Measurements from ENCODE around the gene FAM227A.
A peak's percentile ranks its signal among the peaks of the same experiment; 100 is the strongest.

The FAM227A gene

DNA sequence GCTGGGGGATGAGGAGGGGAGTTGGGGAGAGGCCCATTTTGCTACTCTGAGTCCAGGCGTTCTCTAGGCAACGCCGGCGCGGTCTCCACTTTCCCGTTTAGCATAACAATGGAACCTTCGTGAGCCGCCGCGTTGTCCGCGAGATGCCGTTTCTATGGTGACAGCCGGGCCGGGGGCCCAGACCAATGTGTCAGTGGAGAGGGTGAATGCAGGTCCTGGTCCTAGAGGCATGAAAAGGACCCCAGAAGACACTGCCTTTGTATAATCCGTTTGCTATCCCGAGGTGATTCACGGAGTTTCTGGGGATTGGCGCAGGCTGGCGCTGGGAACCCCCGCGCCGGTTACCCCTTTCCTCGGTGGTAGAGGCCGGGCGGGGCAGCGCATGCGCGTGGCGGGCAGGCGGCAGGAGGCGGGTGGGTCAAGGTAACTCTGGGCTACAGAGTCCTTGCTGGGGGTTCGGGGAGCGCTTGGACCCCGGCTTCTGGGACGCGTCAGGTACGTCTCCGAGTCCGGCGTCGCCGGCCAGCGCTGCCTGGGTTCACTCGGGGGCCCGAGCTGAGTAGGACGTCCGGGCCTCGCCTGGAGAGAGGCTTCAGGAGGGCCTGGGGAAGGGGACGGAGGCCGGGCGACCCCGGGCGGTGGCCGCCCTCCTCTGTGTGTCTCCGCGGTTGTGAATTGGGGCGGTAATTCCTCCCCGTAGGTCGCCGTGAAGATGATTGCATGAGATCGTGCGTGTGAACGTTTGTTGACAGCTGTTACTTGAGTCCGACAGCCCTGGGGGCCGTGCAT lies at the start of gene FAM227A, which contains the start of gene CBY1:
TSS of gene FAM227A (minus strand) at position 137 of the 789 bp plus-strand sequence. CDS start 6,224 bp downstream, outside the sequence.
TSS of gene CBY1 (plus strand) at position 383 of the 789 bp plus-strand sequence. CDS start 11,417 bp downstream, outside the sequence.
- DNase-seq (ENCODE audit: low read depth), result peak; percentile 46

DNA sequence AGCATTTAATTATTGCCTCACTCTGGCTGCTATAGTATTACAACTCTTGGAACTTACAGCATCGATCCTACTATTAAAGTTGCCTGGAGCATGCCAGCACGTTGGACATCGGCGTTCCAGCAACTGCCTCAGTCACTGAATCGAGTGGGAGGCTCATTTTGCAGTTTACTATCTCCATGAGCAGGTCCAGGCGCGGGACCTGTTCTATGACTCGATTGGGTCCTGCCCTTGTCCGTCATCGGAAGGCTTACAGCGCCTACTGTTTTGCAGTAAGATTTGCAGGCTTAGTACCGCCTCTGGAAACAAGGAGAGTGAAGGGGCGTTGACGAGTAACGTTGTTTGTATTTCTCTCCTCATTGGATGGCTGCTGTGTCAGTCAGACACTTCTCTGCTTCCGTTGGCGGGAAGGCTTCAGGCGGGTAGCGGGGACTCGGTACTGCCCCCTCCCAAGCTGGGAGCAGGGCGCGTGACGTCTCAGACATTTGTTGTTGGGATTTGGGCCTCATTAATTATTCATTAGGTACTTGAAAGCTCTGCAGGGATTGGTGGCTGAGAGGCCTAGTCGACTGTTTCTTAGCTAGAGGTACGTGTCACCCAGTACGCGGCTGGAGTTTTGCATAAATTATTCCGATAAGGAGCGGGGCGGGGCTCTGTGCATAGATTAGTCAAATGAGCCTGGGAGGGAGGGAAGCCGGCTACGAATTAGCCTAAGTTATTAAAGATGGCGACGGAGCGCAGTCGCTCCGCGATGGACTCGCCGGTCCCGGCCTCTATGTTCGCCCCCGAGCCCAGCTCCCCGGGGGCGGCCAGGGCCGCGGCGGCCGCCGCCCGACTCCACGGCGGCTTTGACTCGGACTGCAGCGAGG lies 49.3 kb upstream of the FAM227A start, which contains the start of gene GTPBP1:
TSS of gene GTPBP1 (plus strand) at position 710 of the 866 bp plus-strand sequence. CDS start at position 722, 12 bp downstream.
- peak; percentile 100 for DNase-seq (ENCODE audit: low read depth)

DNA sequence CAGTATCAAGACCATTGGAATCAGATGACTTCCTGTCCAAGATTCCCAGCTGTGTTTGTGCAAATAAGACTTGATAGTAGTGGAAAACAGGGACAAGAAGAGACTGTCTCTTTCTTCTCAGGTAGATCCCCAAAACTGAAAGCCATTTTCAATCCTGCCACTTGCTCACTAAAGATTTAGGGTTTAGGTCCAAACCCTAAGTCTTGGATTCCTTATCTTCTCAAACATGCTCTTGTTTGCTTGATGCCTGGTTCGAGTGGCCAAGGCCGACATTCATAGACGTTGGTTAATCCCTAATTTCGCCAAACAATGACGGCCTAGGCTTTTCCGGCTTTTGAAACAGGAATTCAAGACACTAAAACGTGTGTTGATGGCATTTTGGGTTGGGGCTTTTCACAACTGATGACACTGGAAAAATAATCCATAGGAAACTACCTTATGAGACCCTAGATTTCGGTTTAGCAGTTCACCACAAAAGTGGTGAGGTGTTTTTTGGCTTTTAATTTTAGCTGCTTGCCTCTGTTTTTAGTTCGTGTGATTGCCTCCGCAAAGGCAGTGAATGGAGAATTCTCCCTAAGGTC lies 48.6 kb upstream of the FAM227A start:
- DNase-seq (ENCODE audit: low read depth), result no peak

DNA sequence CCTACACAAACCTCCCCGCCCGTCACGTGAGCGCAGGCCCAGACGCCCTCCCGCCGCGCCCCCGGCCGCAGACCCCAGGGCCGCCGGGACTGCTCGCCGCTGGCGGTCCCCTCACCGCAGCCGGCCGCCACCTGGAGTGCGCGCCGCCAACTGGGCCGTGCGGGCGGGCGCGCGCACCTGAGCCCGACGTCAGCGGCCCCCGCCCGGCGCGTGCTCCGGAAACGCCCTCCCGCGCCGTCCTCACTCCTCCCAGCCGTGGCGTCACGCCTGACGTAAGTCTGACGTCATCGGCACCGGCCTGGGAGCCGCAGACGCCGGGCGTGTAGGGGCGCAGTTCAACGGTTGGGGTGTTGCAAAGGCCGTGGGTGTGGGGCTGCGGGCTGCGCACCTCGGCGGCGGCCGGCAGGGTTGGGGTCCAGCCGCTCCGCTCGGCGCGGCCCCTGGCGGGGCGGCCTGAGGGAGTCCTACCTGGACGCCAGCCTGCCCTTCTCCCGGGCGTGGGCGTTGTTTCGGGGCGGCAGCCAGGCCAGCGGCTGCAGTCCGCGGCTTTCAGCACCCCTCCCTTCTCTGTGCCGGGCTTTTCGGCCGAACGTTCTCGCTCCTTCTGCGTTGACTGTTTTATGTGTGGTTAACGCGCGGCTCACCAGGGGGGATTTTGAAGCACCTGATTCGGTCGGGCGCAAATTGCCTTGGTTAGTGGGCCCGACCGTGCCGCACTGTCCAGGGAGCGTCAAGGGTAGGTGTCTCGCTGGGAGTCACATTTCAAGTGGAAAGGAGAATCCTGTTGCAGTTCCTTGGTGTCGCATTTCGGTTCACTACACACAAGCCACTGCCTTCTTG lies 44.8 kb upstream of the FAM227A start, which contains the start of gene JOSD1:
TSS of gene JOSD1 (minus strand) at position 155 of the 840 bp plus-strand sequence. CDS start 956 bp downstream, outside the sequence.
- peak; percentile 92 for DNase-seq (ENCODE audit: low read depth)

DNA sequence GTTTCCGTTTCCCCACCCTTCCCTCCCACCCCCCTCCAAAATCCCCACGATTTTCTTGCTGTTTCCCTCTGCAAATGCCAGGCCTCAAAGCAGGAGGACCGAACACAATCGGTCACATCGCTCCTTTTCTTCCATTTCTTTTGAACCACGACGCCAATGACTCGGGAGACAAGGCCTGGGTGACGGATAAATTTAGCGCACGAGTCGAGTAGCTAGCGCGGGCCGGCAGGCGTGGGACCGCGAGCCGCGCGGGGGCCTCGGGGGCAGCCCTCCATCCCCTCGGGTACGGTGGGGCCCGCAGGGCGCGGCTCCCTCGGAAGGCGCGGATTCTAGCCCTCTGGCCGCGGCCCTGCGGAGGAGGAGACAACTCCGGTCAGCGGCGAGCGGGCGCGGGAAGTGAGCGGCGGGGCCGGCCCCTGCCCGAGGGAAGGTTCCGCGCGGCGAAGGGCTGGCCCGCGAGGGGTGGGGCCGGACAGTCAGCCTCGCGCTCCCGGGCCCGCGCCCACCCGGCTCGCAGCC lies 44.1 kb upstream of the FAM227A start:
- no peak for DNase-seq (ENCODE audit: low read depth)

DNA sequence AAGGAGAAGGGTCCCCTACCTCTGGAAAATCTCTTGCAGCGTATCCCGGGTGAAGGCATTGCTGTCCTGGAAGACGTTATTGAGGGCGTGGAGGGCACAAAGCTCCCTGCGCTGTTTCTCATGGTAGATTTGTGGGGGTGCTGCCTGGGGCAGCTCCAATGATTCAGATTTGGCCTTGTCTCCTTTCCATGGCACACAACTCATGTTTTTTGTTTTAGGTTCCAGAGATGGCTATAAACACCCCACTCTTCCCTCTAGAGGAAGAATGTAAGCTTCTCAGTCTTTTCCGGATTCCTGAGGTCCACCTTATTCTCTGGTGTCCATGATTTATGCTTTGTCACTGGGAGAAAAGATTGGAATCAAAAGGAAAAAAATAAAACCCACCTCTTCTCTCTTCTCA lies 43.6 kb upstream of the FAM227A start:
- DNase-seq (ENCODE audit: low read depth), result no peak

DNA sequence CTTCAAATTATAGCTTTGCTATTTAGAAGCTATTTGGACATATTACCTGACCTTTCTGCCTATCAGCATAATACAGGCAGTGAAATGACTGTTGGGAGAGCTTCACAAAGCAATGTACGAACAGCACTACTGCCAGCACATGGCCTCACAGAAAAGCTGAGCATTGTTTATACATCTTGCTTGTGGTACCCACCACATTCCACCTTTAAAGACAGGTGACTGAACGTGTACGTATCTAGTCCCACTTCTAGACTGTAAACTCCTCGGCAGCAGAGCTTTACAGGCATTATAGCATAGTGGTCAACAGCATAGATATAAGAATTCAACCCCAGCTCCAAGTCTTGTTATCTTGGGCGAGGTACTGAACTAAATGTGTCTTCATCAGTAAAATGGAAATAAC lies 43.0 kb upstream of the FAM227A start:
- no peak for DNase-seq (ENCODE audit: low read depth)

DNA sequence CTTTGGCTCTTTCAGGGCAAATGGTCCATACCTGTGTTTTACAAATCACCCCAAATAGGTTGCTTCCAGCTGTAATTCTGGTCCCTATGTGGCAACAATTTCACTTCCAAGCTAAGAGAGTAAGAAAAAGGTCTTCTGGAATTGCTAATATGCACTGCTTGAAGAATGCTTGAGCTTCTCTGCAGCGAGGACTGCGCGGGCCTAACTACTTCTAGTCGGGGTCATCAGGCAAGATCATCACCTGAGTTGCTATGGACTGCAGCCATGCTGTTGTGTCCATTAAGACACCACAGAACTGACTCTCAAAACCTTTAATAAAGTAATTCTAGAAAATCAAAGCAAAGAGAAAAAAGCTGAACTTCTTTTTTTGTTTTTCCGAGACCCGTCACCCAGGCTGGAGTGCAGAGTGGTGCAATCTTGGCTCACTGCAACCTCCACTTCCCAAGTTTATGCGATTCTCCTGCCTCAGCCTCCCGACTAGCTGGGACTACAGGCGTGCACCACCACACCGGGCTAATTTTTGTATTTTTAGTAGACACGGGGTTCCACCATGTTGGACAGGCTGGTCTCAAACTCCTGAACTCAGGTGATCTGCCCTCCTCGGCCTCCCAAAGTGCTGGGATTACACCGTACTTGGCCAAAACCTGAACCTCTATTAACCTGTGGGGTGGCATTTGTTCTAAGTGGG lies 42.4 kb upstream of the FAM227A start:
- DNase-seq (ENCODE audit: low read depth), result no peak

DNA sequence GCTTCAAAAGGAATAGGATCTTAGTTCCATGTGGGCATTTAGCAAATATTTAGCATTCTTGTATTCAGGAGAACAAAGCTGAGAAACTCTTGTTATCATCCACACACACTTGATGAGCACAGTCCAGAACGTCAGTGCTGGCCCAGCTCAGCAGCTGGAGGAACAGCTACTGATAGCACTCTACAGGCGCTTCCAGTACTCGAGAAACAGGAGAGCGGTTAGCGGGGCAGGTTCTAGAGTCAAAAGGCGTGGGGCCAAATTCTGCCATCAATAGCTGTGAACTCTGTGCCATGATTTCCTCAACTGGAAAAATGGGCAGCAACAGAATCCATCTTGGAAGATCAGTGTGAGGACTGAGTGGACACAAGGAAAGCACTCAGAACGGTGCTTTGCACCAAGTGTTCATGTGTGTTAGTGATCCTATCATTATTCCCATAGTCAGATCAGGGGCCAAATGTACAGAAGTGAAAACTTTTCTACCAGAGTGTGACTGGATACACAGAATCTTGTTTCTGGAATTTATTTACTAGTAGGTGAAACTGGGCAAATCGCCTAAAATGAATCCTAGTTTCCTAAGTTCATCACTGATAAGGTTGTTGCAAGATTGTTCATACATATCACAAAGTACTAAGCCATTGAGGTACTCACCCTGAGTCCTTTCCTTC lies 41.4 kb upstream of the FAM227A start:
- DNase-seq (ENCODE audit: low read depth), result no peak

DNA sequence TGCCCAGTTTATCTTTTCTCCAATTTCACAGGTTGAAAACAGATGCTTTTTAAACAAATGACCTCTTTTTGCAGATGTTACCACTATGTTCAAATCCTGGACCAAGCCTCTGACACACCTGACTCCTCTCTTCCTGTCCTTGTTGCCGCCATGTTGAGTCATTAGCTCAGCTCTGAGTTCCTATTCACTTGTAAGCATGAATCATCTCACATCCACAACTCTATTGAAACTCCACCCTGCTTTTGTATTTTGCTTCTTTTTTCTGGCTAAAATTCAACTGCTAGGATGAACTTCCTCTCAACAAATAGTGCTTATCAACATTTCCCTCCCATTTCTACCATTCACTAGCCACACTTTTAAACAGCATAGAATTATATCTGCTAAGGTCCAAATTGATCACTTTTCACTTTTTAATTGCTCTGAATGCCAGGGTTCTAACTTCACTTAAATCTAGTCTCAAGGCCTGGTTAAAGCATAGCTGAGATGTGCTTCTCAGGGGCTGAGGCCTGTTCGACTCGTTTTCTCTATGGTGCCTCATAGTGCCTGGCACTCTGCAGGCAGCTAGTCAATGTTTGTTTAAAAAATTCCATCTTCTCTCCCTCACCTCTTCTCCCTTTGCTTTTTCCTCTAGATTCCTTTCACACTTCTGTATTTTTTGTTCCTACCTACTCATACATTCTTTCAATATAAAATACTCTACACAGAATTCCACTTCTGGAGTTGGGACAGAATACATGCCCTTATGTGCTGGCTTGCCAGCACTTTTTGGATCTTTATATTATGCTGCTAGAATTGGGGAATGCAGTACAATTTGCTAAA lies 40.6 kb upstream of the FAM227A start:
- no peak for DNase-seq (ENCODE audit: low read depth)

DNA sequence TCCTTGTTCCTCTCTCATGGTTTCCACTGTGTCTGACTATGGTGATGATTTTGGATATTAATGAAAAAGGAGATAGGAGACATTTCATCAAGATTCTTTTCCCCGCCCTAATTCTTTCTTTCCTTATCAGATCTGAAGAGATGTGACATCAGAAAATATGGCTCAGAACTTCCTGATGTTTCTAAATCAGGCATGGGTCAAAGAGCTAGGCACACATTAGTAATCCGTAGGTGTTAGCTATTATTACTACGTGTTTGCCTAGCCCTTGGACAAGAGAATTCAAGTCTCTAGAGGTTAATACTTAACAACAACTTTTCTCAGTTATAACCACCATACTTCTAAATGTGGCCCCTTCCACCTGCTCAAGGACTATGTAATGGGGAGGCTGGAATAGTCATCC lies 38.7 kb upstream of the FAM227A start:
- no peak for DNase-seq (ENCODE audit: low read depth)

DNA sequence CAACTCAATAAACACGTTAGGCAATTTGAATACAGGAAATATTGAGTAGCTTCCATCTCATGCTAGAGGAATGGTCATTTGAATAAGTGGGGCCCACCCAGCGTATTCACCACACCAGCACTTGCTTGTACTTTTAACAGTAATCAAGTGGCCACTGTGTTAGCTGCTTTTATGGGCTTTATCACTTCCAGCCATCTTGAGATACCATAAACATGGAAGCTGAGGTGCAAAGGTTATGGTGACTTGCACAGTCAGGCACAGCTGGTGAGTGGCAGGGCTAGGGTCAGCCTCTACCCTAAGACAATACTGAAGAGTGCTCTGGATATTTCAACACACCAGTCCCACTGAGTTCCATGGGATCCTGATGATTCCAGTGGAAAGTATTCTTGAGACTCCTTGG lies 37.9 kb upstream of the FAM227A start:
- no peak for DNase-seq (ENCODE audit: low read depth)

DNA sequence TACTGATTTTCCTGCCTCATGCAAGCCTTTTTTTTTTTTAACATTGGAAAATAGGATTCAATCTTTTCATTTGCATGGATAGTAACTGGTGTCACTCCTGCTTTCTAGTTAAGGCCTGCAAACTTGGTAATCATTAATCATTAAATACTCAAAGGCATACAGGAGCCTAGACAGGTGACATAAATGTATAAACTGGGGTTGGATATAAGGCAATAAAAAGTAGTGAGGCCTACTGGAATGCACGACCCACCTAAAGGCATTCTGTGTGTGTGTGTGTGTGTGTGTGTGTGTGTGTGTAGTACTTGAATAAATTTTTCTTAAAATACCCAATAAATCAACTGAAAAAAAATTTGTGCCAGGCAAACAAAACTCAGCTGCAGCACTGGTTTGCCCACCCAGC lies 33.5 kb upstream of the FAM227A start:
- no peak for DNase-seq (ENCODE audit: low read depth)

DNA sequence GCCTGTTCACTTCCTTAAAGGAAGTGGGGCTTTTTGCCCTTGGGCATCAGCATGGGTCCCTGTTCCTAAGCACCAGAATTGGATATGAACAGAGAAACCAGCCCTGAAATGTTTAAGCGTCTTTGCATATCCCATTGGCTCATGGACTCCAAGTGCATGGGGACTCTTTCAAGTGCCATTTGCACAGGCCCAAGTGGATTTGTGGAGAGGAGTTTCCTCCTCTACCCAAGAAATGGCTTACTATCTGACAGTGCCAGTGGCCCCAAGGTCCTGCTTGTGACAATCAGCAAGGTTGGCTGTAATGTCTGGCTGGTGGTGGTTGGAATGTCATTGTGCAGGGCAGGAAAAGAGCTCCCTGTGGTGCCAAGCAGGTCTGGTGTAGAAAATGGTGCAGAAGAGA lies 29.6 kb upstream of the FAM227A start:
- DNase-seq (ENCODE audit: low read depth), result no peak

DNA sequence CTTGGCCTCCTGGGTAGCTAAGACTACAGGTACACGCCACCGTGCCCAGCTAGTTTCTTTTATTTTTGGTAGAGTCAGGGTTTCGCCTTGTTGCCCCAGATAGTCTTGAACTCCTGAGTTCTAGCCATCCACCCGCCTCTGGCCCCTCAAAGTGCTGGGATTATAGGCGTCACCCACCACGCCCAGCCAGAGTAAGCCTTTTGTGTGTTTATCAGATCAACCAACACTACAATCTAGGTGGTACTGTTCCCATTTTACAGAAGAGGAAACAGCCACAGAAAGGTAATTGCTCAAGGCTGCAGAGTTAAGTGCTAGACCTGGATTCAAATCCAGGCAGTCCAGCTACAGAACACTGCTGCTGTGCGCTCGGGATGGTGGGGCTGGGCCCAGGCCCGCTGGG lies 28.7 kb upstream of the FAM227A start:
- DNase-seq (ENCODE audit: low read depth), result no peak

DNA sequence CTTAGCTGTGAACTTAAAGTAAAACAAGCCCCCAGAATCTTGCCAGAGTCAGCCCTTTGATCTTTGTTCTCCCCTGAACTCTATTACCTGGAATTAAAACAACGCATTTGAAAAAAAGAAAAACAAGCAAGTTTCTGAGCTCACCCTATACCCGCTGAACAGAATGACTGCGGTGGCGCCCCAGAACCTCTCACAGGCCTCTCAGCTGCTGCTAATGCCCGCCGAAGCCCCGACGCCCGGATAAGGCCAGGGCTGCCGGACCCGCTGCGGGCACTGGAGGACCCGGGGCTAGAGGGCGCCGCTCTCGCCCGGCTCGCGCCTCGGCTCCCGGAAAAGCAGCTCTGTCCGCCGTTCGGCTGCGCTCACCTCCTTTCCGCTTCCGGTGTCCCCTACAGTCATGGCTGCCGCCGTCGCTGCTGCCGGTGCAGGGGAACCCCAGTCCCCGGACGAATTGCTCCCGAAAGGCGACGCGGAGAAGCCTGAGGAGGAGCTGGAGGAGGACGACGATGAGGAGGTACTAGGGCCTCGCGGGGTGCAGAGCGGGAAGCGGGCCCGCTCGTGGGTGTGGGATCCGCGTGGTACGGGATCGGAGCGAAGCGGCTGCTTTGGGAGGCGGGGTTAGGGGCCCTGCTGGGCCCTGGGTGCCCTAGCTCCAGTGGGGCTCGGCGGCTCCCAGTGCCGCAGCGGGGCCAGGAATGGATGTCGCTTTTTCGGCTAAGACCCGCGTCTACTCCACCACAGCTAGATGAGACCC lies 25.6 kb upstream of the FAM227A start, which contains the start of gene TOMM22:
TSS of gene TOMM22 (plus strand) at position 376 of the 754 bp plus-strand sequence. CDS start at position 398, 22 bp downstream.
- DNase-seq (ENCODE audit: low read depth), result peak; percentile 61

DNA sequence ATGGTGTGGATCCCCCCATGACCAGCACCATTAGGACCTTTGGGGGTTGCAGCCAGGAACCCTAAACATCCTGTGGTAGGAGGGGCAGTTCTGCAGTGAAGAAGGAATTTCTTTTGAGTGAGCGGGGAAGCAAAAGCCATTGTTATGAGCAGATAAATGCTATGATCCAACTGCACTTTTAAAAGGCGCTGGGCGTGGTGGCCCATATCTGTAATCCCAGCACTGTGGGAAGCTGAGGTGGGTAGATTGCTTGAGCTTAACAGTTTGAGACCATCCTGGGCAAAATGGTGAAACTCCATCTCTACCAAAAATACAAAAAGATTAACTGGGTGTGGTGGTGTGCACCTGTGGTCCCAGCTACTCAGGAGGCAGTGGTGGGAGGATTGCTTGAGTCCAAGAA lies 19.6 kb upstream of the FAM227A start:
- DNase-seq (ENCODE audit: low read depth), result no peak

DNA sequence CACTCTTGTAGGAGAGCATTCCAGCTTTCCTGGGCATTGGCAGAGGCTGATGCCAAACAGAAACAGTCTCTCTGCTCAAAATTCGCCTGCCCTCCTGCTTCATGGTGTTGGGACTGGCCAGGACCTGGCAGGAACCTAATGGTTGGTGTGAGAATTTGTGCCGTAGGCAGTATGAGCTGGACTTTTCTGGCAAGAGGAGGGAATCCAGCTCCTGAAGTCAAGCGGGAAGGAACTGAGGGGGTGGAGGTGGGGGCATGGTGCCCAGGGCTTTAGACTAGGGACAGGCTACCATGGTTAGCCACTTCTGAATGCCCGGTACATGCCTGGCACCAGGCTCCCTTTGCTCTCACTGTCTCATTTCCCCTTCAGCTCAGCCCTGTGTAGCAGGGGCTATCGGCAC lies 18.7 kb upstream of the FAM227A start:
- no peak for DNase-seq (ENCODE audit: low read depth)

All from CMK (cell line).